Fibroblast of lung (primary cell): Measurements from ENCODE around the gene ZBTB7B. TPM values are rescaled to one million over a fixed set of nuclear protein-coding genes. Genes with fewer than 3 reads are reported as not detected.

Experiments
- DNase-seq, 2 donors: peaks; one replicate each; pipeline versions ENCODE4 v3.0.0 to v3.0.0-alpha.2; 2010; ENCODE audit warnings: low read depth in 2 of 2
- H2AFZ ChIP-seq: 2 replicates; pipeline ENCODE4 v1.5.1; 2012; ENCODE audit warnings: low read length, control low read depth, inconsistent platforms
- H3K27ac ChIP-seq: 2 replicates; pipeline ENCODE4 v1.5.1; 2011; ENCODE audit warnings: low read length, control low read depth; ENCODE audit not compliant: insufficient read depth
- H3K27me3 ChIP-seq: 2 replicates; pipeline ENCODE4 v1.5.1; 2011; ENCODE audit warnings: mild to moderate bottlenecking, low read length; ENCODE audit not compliant: control insufficient read depth, insufficient read depth
- H3K36me3 ChIP-seq: 2 replicates; pipeline ENCODE4 v1.5.1; 2011; ENCODE audit warnings: low read length; ENCODE audit not compliant: control insufficient read depth, insufficient read depth
- H3K4me1 ChIP-seq: 2 replicates; pipeline ENCODE4 v1.5.1; 2011; ENCODE audit warnings: low read length; ENCODE audit not compliant: control insufficient read depth, insufficient read depth; ENCODE audit errors: extremely low read depth
- H3K4me2 ChIP-seq: 2 replicates; pipeline ENCODE4 v1.5.1; 2011; ENCODE audit warnings: low read length, control low read depth; ENCODE audit not compliant: insufficient read depth; ENCODE audit errors: extremely low read depth
- H3K4me3 ChIP-seq, 4 experiments: fragments of 200-600 bp in 1 of 4; sonication (generic) in 1 of 4; replicated peaks in 1 of 4; 2 replicates each; pipeline ENCODE4 v1.5.1; 2011 to 2016; ENCODE audit warnings: low read length in 4 of 4, low read depth in 3 of 4, mild to moderate bottlenecking in 3 of 4, control low read depth in 2 of 4, inconsistent platforms in 1 of 4, mixed read lengths in 1 of 4; ENCODE audit not compliant: insufficient read depth in 1 of 4; ENCODE audit errors: control extremely low read depth in 1 of 4
- H3K79me2 ChIP-seq: 2 replicates; pipeline ENCODE4 v1.5.1; 2012; ENCODE audit warnings: mild to moderate bottlenecking, low read length, inconsistent platforms; ENCODE audit not compliant: control insufficient read depth, insufficient read depth
- H3K9ac ChIP-seq: 2 replicates; pipeline ENCODE4 v1.5.1; 2011; ENCODE audit warnings: mild to moderate bottlenecking, low read length, control low read depth; ENCODE audit not compliant: insufficient read depth
- H3K9me3 ChIP-seq: 2 replicates; pipeline ENCODE4 v1.5.1; 2012; ENCODE audit warnings: low read depth, low read length; ENCODE audit not compliant: control insufficient read depth, insufficient read depth
- H4K20me1 ChIP-seq: 2 replicates; pipeline ENCODE4 v1.5.1; 2011; ENCODE audit warnings: low read length; ENCODE audit not compliant: control insufficient read depth, insufficient read depth; ENCODE audit errors: extremely low read depth
- CTCF ChIP-seq, 2 donors: IDR thresholded peaks in 1 of 2; conservative IDR thresholded peaks in 1 of 2; 1 replicate in 1 of 2; 2 replicates in 1 of 2; pipeline ENCODE4 v1.5.1; 2011 to 2012; ENCODE audit warnings: low read length in 2 of 2, control low read depth in 1 of 2, inconsistent platforms in 1 of 2, low read depth in 1 of 2, mild to moderate bottlenecking in 1 of 2
- EZH2 ChIP-seq: IDR thresholded peaks from 2 replicates; pipeline ENCODE4 v1.5.1; 2012; ENCODE audit warnings: low read length, control low read depth, mild to moderate bottlenecking; ENCODE audit errors: missing control alignments
- polyA plus RNA-seq, 2 donors: library from polyadenylated mRNA; depleted of rRNA in 1 of 2; stranded (reverse) in 1 of 2; unstranded in 1 of 2; fragments of >200 nt; gene quantifications; 2 replicates each; pipeline ENCODE4 v1.2.1, GENCODE V29; 2011 to 2012; ENCODE audit warnings: missing spikeins in 1 of 2
- total RNA-seq: library from RNA; depleted of rRNA; stranded (reverse); fragments of >200 nt; gene quantifications from 2 replicates; pipeline ENCODE4 v1.2.1, GENCODE V29; 2014

ZBTB7B gene
- total and polyA plus RNA-seq, 2 donors (not counting 1 experiment from before 2014, with no cell fraction given): 7.0 to 19.3 TPM

- no peak overlapping the region for H2AFZ ChIP-seq
- TF ChIP-seq CTCF (conservative IDR thresholded peaks at IDR 0.05 in 1 of 2, IDR thresholded peaks at IDR 0.05 in 1 of 2; ENCODE audit: low read depth in 1 of 2, low read length in 2 of 2) (no peak), EZH2 (no peak)
- H4K20me1 ChIP-seq: no peaks in the 10 kb centered on the region
- H3K9me3 ChIP-seq: no peaks in the 10 kb centered on the region
- no peak for DNase-seq
- H3K4me3 ChIP-seq: no peak overlapping the region
- no peak overlapping the region for H3K27ac ChIP-seq
- H3K4me2 ChIP-seq: no peak overlapping the region
- no peaks in the 10 kb centered on the region for H3K79me2 ChIP-seq
- peaks cover 7% of the 10 kb centered on the region for H3K36me3 ChIP-seq
- H3K27me3 ChIP-seq: no peaks in the 10 kb centered on the region
- H3K4me1 ChIP-seq: peaks cover 11% of the 10 kb centered on the region
- H3K9ac ChIP-seq: no peak overlapping the region
These were observed 11.0 kb downstream of the ZBTB7B start for GRCh38 chr1:155013632-155014031.

- Histone ChIP-seq H3K4me3 (no peak overlapping the region), H3K4me1 (peaks cover 16% of the 10 kb centered on the region), H3K79me2 (no peaks in the 10 kb centered on the region), H3K9me3 (no peaks in the 10 kb centered on the region), H3K36me3 (peaks cover 7% of the 10 kb centered on the region), H3K4me2 (no peak overlapping the region), H3K27me3 (no peaks in the 10 kb centered on the region), H2AFZ (no peak overlapping the region), H3K9ac (no peak overlapping the region), H4K20me1 (no peaks in the 10 kb centered on the region), H3K27ac (no peak overlapping the region)
- no peak for DNase-seq
- TF ChIP-seq CTCF (conservative IDR thresholded peaks at IDR 0.05 in 1 of 2, IDR thresholded peaks at IDR 0.05 in 1 of 2; ENCODE audit: low read depth in 1 of 2, low read length in 2 of 2) (no peak), EZH2 (no peak)
These were observed 12.3 kb downstream of the ZBTB7B start for GRCh38 chr1:155014709-155015508.

GRCh38 chr1:155015527-155016230 is 13.1 kb downstream of the ZBTB7B start:
- Histone ChIP-seq H3K9ac (no peak overlapping the region), H3K9me3 (no peaks in the 10 kb centered on the region), H3K4me2 (no peak overlapping the region), H3K4me3 (no peak overlapping the region), H3K36me3 (peaks cover 7% of the 10 kb centered on the region), H3K27ac (no peak overlapping the region), H4K20me1 (no peaks in the 10 kb centered on the region), H2AFZ (no peak overlapping the region), H3K4me1 (peaks cover 16% of the 10 kb centered on the region), H3K79me2 (no peaks in the 10 kb centered on the region), H3K27me3 (no peaks in the 10 kb centered on the region)
- DNase-seq: no peak
- TF ChIP-seq EZH2 (no peak), CTCF (conservative IDR thresholded peaks at IDR 0.05 in 1 of 2, IDR thresholded peaks at IDR 0.05 in 1 of 2; ENCODE audit: low read depth in 1 of 2, low read length in 2 of 2) (no peak)
